HS-27A (cell line): ENCODE results near the gene GPR152.

Source experiments
- DNase-seq: peaks from one replicate; pipeline ENCODE4 v3.0.0-alpha.2; 2012; ENCODE audit warnings: low read depth, missing footprints

The GPR152 gene, protein sequence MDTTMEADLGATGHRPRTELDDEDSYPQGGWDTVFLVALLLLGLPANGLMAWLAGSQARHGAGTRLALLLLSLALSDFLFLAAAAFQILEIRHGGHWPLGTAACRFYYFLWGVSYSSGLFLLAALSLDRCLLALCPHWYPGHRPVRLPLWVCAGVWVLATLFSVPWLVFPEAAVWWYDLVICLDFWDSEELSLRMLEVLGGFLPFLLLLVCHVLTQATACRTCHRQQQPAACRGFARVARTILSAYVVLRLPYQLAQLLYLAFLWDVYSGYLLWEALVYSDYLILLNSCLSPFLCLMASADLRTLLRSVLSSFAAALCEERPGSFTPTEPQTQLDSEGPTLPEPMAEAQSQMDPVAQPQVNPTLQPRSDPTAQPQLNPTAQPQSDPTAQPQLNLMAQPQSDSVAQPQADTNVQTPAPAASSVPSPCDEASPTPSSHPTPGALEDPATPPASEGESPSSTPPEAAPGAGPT

DNA sequence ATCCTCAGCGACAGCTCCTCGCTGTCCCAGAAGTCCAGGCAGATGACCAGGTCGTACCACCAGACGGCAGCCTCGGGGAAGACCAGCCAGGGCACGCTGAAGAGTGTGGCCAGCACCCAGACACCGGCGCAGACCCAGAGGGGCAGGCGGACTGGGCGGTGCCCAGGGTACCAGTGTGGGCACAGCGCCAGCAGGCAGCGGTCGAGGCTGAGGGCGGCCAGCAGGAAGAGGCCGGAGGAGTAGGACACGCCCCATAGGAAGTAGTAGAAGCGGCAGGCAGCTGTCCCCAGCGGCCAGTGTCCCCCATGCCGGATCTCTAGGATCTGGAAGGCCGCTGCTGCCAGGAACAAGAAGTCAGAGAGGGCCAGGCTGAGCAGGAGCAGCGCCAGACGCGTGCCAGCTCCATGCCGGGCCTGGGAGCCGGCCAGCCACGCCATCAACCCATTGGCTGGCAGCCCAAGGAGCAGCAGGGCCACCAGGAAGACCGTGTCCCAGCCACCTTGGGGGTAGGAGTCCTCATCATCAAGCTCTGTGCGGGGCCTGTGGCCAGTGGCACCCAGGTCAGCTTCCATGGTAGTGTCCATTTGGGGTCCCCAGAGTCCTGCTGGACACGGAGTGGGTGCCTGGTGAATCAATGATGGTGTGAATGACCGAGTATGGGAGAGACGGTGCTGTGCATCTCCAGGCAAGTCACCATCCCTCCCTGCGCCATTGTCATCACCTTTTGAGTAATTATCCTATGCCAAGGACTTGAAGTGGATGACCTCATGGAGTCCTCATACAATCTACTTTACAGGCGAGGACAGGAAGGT is at the start of gene GPR152:
GPR152 (minus strand) TSS at position 589 of the 812 bp plus-strand sequence; CDS start at position 584, 5 bp downstream.
- DNase-seq = no peak

DNA sequence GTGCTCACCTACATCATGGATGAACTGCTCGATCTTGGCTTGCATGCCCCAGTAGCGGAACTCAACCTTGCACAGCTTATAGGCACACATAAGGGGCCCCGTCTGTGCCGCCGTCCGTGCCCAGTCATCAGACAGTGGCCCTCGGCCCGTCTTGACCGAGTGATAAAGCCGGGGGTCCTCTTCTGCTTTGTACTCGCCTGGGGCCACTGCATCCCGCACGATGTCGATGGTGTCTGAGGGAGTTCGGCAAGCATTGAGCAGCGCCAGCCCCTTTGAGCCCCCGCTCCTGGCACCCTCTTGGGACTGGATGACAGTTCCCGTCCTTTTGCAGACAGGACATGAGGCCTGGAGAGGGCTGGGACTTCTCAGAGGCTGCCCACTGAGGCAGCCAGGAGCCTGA is 49.3 kb upstream of the GPR152 start:
- no peak for DNase-seq

DNA sequence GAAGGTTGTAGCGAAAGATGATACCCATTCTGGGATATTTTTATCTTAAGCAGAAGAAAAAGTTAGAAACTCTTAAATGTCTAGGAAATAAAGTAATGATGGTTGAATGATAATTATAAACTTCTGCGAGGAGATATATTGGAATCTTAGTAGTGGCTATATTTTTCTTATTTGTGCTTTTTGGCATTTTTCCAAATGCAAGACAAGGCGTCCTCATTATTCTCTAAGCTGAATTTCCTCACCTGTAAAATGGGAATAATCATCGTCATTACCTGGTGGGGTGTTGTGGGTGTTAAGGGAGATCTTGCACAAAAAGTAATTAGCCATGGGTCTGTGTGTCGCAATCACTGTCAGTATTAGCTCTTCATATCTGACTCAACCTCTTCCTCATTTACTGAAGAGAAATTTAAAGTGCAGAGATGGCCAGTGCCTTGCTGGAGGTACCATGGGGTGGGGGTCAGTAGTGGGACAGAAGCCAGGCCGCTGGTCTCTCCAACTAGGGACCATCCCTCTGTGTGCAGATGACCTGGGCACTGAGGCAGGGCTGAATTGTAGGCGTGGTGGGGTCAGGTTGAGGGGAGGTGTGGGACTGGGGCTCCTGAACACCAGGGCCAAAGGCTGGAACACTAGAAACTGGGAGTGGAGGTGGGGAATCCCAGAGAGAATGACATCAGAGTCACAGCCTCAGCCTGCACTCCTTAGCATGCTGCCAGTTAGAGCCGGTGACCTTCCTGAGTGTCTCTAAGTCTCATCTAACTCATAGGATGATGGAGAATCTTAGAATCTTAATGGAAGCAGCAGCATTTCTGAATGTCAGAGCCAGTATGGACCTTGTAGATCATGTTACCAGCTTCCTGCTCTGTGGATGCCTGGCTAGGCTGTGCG is 48.5 kb upstream of the GPR152 start:
- no peak for DNase-seq

DNA sequence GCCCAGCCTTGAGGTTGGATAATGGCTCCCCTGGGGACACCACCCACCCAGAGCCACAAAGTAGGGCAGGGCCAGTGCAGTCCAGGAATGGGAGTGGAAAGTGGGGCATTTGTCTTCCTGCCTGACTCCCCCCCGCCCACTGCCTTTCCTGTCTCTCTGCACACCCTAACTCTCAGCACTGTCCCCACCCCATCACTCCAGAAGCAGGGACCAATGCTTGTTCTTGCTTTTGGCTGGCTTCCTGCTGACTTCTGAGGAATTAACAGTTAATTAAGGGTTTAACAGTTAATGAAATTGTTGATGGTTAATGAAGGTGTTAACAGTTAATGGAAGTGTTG is 47.9 kb upstream of the GPR152 start:
- no peak for DNase-seq

DNA sequence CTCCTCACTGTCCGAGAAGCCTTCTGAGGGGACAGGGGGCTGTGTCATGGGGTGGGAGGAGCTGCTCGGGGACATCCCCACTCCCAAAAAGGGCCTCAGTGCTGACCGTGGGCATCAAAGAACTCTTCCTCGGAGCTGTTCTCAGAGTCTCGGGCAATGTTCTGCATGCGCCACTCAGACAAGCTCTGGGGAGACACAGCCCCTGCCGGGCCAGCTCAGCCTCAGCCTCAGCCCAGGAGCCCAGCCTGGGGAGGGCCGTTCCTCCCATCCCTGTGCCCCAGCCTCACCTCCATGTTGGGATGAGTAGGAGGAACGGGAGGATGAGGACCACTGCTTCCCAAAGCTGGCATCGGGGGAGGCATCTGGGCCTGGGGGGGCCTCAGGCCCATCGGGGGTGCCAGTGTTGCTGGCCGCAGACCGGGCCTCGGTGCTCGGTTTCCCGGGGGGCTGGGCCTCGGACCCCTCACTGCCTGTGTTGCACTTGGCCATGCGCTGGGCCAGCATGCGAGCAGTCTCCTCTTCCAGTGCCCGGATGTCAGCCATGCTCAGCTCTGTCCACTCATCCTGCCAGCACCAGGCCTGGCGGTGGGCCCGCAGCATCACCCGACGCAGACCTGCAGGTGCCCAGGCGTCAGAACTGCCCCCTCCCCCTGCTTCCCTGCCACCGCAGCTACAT is 47.4 kb upstream of the GPR152 start:
- no peak for DNase-seq

DNA sequence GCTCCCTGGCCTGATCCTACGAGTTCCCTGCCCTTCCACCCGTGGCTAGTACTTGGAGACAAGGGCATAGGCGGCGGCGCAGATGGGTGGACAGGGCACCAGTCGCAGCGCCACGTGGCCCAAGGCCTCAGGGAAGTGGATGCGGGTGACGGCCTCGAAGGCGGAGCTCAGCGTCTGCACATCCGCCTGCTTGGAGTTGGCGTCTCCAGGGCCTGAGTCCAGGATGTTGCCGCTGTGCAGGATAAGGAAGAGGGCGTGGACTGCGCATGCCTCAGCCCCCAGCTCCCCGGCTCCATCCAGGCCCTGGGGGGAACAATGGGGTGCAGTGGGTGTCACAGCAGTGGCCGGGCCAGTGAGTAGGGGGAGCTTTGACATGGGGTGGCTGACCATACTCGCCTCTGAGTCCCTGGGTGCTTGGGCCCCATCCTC is 46.0 kb upstream of the GPR152 start:
- no peak for DNase-seq

DNA sequence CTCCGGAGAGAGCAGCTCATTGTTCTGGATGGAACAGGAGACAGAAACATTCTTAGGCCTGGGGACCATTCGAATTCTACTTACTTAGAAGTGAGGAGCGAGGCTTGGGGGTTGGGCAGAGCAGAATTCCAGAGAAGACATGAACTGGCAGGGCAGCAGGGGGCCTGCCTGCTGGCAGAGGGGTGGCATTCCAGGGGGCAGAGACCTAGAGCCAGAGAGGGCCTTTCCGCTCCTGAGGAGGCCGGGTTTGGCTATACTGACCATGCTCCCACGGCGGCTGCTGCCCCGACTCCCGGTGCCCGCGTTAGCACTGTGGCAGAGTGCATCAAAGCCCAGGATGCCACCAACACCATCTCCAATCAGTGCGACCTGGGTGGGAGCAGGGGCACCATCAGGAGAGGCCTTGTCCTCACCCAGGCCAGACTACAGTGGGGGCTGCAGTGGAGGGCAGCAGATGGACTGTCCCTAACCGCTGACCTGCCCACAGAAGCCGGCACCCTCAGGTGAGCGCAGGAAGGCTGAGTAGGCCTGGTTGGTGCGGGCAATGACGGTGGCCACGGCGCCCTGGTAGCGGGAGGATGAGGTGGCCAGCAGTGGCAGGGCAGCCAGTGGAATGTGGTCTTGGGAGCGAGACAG is 45.2 kb upstream of the GPR152 start:
- DNase-seq = no peak

DNA sequence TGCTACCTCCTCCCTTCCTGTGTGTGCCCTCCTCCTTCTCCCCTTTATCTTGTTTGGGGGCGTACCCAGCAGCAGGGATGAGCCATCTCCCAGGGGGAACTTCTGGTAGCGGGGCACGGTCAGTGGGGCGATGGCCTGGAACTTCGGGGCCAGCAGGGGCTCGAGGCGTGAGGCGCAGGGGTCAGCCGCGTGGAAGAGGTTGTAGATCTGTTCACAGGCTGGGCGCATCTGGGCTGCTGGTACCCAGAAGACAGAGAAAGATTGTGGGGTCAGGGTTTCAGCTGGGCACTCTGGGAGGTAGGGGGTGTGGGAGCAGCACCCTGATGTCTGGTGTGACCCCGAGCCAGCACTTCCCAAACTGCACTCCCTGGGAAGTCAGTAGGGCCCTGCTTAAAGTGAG is 43.6 kb upstream of the GPR152 start:
- no peak for DNase-seq

DNA sequence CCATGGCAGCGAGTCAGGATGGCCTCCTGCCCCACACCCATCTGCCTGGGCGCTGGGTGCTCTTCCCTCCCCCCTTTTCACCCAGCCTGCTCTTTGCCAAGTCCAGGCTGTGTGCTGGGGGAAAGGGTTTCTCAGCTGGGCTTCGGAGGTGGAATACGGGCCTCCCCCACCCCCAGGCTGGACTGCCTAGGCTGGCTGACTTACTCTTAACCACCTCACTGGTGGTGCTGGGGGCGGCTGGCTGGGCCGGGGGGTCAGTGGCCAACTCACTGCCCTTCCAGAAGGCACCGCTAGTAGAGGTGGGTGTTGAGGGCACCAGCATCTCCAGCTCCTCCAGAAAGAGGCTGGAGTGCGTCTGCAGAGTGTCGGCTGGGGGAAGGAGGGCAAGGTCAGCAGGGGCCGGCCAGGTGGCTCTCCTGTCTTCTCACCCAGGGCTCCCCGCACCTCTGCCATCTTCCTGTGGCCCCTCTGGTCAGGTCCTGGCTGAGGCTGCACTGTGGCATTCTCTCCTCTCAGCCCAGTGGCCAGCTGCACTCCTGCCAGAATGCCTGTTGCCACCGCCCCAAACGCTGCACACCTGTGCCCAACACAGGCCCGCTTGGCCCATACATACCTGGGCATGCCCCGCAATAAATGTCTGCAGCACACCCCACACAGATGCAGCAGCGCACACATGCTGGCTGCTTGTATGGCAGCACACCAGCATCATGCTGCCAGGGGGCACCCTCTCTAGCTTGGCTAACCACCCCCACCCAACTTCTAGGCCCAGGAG is 42.9 kb upstream of the GPR152 start:
- DNase-seq = no peak

DNA sequence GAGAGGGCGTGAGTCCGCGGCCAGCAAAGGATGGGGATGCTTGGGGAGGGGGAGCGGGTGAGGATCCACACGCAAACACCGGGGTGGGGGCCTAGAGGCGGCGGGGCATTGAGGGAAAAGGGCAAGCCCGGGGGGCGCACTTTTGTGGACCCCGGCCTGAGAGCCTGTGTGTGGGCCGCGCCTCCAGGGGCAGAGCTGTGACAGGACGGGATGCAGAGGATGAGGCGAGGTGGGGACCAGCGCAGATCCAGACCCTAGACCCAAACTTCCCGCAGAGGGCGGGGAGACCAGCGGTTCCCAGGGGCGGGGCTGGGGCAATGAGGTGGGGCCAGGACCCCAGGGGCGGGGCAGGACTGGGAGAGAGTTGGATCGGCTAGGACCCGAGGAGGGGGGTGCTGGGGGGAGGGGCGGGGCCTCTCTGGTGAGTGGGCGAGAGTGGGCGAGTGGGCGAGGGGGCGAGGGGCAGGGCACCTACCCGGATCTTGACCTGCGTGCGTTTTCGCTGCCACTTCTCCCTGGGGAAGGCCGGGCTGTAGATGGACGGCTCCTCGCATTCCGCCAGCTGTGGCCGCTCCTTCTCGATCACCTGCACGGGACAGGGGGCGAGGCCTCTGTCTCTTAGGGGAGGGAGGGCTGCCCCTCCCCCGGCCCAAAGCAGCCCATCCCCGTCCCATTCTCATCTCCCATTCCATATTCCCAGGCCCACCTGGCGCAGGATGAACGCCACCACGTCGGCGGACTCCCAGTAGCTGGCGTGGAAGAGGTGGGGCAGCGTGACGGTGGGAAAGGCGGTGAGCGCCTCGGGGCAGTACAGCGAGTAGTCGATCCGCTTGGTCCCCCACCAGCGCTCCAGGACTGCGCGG is 42.1 kb upstream of the GPR152 start:
- no peak for DNase-seq

DNA sequence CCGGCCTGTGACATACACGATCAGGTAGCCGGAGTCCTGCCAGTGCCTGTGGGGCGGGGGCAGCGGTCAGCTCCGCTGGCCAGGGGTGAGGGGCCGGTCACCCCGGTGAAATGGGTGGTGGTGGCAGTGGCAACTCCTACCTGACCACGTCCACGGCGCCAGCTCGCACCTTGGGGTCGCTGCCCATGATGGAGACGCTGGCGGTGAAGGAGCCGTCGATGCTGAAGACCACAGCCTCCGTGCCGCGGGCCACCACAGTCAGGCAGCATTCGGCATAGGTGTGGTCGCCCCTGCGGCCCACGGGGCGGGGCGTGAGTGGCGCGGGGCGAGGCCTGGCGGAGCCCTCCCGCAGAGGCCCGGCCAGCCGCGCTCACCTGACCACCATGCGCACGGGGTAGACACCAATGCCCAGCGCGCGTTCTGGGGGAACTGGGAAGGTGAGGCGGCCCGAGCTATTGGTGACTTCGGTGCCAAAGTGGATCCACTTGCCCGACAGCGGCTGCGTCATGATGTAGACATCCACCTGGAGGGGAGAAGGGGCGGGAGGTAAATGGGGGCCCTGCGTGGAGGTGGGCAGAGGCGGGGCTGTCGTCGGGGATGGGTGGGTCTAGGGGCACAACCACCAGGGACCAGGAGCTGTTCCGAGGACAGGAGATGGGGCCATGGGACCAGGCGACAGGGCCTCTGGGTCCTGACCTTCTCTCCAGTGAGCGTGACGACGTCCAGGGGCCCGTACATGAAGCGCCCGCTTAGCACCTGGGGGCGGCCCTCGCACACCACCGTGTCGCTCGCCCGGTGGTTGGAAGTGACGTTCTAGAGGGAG is 41.2 kb upstream of the GPR152 start:
- DNase-seq = no peak

DNA sequence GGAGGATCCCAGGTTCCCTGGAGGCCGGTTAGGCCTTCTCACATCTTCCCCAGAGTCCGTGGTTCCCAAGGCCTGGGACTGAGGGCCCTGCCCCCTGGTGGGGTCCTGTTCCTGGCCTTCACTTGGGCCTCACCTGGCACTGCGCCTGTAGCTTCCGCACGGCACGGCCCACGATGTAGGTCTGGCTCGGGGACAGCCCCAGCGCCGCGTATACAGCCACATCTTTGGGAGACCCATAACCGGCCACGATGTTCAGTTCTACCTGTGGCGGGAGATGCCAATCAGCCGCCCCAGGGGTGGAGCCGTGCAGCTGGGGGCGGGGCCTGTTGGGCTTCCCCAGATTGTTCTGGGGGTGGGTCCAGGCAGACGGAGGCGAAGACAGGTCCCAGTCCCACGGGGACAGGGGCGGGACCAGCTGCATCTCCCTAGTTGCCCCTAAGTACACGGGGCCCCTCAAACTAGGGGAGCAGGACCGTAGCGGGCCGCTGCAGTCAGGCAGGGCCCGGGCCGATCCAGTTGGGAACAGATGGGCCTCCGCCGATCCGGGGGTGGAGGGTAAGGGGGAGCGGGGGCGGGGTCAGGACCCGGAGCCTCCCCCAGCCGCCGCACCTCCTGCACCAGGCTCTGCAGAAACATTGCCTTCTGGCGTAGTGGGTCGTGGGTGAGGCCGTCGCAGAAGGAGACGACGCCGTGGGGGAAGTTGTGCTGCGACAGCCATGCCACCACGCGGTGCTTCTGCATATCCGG is 40.4 kb upstream of the GPR152 start:
- DNase-seq = no peak

DNA sequence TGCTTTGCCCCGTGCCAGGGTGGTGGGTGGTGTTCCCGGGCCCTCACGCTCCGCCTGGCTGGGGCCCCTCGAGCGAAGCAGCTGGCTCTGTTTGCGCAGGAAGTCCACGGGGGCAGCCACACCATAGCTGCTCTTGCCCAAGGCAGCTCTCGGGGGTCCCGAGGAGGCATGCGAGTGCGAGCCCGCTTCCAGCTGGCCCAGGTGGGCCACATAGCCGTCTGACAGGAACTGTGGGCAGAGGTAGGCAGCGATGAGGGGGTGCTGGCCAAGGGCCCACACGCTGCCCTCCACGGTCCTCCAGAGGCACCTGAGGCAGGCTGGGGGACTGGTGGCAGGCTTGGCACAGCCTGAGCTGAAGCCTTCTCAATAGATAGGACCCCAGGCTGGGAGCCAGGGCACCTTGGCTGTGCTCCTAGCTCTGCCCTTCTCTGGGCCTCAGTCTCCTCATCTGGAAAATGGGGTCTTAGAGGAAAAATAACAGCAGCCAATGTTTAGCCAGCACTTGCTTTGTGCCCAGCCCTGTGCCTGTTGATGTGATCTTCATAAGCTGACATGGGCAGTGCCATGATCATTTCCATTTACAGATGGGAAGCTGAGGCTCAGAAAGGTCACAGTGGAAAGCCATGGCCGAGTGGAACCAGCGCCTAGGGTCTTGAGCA is 39.7 kb upstream of the GPR152 start:
- DNase-seq = no peak

DNA sequence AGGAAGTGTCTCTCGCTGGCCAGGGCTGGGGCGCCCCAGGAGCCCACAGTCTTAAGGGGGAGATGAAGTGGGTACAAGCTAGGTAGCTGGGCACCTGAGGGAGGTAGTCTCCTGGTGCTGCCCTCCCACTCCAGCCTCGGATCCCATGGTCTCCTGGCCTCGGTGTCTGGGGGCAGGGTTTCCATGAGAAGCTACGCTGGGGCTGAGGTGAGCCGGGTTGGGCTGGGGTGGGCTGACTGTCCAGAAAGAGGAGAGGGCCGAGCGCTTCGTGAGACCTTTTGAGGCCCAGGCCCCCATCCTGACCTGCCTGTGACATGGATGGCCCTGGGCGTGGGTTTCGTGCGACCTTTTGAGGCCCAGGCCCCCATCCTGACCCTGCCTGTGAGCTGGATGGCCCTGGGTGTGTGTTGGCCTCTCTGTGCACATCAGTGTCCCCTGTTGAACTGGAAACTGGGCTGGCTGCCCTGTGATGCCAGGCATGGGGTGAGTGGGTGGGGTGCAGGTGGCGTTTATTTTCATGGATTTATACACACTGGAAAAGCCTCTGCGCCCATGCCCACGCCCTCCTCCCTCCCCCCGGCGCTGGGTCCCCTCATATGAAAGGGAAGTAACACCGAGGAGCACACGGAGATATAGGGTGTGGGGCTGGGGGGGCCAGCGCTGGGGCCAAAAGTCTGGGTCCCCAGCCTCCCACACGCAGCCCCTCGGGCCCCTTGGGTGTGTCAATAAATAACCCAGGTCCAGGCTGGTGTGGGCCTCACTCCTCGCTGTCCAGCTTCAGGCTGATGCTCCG is 38.9 kb upstream of the GPR152 start:
- no peak for DNase-seq

DNA sequence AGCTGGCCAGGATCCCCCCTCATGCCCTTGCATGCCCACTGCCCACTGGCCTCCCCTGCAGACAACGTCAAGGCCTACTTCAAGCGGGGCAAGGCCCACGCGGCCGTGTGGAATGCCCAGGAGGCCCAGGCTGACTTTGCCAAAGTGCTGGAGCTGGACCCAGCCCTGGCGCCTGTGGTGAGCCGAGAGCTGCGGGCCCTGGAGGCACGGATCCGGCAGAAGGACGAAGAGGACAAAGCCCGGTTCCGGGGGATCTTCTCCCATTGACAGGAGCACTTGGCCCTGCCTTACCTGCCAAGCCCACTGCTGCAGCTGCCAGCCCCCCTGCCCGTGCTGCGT is 38.2 kb upstream of the GPR152 start:
- DNase-seq = no peak

DNA sequence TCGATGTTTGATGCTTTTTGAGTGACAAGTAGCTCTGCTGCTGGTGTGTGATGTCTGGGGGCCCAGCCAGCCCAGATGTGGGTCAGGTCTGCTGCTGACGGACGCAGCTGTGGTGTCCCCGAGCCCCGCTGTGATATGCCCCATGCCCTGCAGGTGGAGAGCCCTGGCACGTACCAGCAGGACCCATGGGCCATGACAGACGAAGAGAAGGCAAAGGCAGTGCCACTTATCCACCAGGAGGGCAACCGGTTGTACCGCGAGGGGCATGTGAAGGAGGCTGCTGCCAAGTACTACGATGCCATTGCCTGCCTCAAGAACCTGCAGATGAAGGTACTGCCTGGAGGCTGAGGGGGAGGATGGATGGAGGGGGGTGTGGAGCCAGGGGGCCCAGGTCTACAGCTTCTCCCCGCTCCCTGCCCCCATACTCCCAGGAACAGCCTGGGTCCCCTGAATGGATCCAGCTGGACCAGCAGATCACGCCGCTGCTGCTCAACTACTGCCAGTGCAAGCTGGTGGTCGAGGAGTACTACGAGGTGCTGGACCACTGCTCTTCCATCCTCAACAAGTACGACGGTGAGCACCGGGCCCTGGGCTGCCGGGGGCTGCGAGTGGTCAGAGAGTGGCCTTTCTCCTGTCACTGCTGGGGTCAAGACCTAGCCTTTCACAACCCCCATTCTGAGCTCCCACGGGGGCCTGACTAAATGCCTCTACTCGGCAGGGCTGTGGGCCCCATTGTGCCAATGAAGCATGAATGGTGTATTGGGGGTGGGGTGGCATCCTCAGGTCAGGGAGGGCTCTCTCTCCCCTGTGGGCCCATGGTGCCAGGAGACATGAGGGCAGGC is 37.6 kb upstream of the GPR152 start:
- no peak for DNase-seq
